GM12801 (cell line): Measurements from ENCODE around the gene TMEM150A.

Experiments
- CTCF ChIP-seq: IDR thresholded peaks from one replicate; pipeline ENCODE4 v1.5.1; 2011; ENCODE audit warnings: control low read depth; ENCODE audit not compliant: insufficient read length; ENCODE audit errors: extremely low read depth

The TMEM150A gene

DNA sequence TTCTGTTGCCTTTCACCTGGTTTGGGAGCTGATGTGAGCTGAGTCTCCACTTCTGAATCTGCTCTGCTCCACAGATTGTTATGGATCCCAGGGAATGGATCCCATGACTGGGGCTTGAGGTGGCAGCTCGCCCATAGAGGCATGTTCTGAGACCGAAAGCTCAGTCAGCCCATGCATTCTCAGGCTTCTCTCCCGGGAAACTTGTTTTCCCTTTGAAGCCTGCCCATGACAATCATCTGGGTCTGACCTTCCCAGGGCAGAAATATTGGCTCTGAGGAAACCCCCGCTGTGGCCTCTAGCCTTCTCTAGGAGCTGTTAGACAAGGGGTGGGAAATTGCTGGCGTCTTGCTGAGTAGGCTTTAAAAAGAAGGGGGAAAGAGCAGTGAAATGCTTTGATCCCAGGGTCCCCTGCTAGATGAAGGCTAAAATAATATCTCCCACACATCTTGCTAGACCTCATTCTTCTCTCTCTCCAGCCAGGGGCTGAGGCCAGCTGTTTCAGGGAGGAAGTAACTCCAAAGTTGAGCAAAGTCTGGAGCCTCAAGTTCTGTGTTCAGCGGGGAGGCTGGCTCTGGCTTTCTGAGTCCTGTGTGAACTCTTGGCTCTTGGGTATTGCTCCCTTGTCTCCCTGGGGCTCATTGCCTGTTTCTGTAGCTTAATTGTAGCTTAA is 23.1 kb downstream of the TMEM150A start:
- no peak for TF ChIP-seq CTCF

- TF ChIP-seq CTCF = no peak
These were observed 24.0 kb downstream of the TMEM150A start for GRCh38 chr2:85578243-85579180.

GRCh38 chr2:85577386-85578242 is 24.9 kb downstream of the TMEM150A start, which contains the start of gene VAMP8:
VAMP8 (plus strand) TSS chr2:85577586; CDS start chr2:85577647, 61 bp downstream.
- TF ChIP-seq CTCF = no peak

- no peak for TF ChIP-seq CTCF
These were observed 25.5 kb downstream of the TMEM150A start for GRCh38 chr2:85577063-85577385.

DNA sequence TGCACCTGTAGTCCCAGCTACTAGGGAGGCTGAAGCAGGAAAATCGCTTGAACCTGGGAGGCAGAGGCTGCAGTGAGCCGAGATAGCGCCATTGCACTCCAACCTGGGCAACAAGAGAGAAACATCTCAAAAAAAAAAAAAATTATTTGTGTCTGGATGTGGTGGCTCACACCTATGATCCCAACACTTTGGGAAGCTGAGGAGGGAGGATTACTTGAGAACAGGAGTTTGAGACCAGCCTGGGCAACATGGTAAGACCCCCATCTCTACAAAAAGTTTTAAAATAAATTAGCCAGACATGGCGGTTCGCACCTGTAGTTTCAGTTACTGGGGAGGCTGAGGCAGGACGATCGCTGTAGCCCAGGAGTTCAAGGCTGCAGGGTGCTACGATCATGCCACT is 26.8 kb downstream of the TMEM150A start:
- no peak for TF ChIP-seq CTCF

DNA sequence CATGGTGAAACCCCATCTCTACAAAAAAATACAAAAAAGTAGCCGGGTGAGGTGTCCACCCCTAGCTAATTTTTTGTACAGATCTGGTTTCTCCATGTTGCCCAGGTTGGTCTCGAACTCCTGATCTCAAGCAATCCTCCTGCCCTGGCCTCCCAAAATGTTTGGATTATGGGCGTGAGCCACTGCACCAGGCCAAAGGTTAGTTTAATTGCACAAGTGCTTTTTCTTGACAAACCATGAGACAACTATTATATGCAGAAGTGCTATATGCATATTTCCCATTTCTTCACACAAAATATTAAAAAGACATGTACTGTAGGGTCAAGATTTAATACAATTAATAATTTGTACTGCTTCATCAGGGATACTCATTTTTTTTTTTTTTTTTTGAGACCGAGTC is 36.2 kb downstream of the TMEM150A start:
- no peak for TF ChIP-seq CTCF

- no peak for TF ChIP-seq CTCF
These were observed 38.3 kb downstream of the TMEM150A start for GRCh38 chr2:85564144-85564563.
